Upper lobe of left lung (tissue), 6 donors: ENCODE data around the gene PAPLN. TPM values are rescaled to one million over a fixed set of nuclear protein-coding genes. Genes with fewer than 3 reads are reported as not detected.

Experiments used
- ATAC-seq, 2 donors: fragments of 200-7000 bp; cut with Tn5 transposase; one replicate each; pipeline ENCODE4 v1.9.1; 2022; ENCODE audit warnings: mild to moderate bottlenecking in 2 of 2, moderate library complexity in 2 of 2; ENCODE audit not compliant: low FRiP score in 2 of 2
- DNase-seq, 2 donors: peaks; one replicate each; pipeline ENCODE4 v3.0.0-alpha.2; 2019 to 2020
- H3K27ac ChIP-seq, 4 donors: fragments of 200-600 bp; sonication (generic); one replicate each; pipeline ENCODE4 v1.5.1; 2016 to 2019
- H3K27me3 ChIP-seq, 4 donors: fragments of 200-600 bp; sonication (generic); one replicate each; pipeline ENCODE4 v1.5.1; 2017 to 2019
- H3K36me3 ChIP-seq, 4 donors: fragments of 200-600 bp; sonication (generic); one replicate each; pipeline ENCODE4 v1.5.1; 2016 to 2019
- H3K4me1 ChIP-seq, 4 donors: fragments of 200-600 bp; sonication (generic); one replicate each; pipeline ENCODE4 v1.5.1; 2018 to 2019
- H3K4me3 ChIP-seq, 4 donors: fragments of 200-600 bp; sonication (generic); one replicate each; pipeline ENCODE4 v1.5.1; 2017 to 2019; ENCODE audit warnings: mild to moderate bottlenecking in 2 of 4, moderate library complexity in 1 of 4
- H3K9me3 ChIP-seq, 4 donors: fragments of 200-600 bp; sonication (generic); one replicate each; pipeline ENCODE4 v1.5.1; 2018 to 2019
- EP300 ChIP-seq, 4 donors: sonication (generic); formaldehyde crosslinking; IDR thresholded peaks; one replicate each; pipeline ENCODE4 v1.5.1; 2017; ENCODE audit warnings: antibody characterized with exemption in 4 of 4, control low read depth in 2 of 4
- POLR2A ChIP-seq, 4 donors: fragments of 450-650 bp; IDR thresholded peaks; one replicate each; pipeline ENCODE4 v1.5.1; 2016 to 2017; ENCODE audit warnings: antibody characterized with exemption in 4 of 4, mild to moderate bottlenecking in 2 of 4
- POLR2AphosphoS5 ChIP-seq, 2 donors: sonication (generic); formaldehyde crosslinking; IDR thresholded peaks; one replicate each; pipeline ENCODE4 v1.5.1; 2017; ENCODE audit warnings: antibody characterized with exemption in 2 of 2
- WGBS, 2 donors: methylation state at CpG; one replicate each; pipeline ENCODE4 v1.1.5; 2017 to 2018; 5-methylcytosine and 5-hydroxymethylcytosine counted together
- total RNA-seq, 6 donors: library from RNA; depleted of rRNA in 4 of 6; stranded (reverse); fragments of >200 nt in 4 of 6; gene quantifications; one replicate each; pipeline versions ENCODE4 v1.1.0 to v1.2.1, GENCODE V29; 2016 to 2021
- TF ChIP-seq, protein P1 (sequence below), 6 experiments: fragments of 450-650 bp in 4 of 6; fragments of 200-600 bp in 2 of 6; sonication (generic) in 2 of 6; IDR thresholded peaks; one replicate each; pipeline ENCODE4 v1.5.1; 2016 to 2019; ENCODE audit warnings: antibody characterized with exemption in 6 of 6
- donor health status: DM: no; HTN: no; CAD: no; lungs with moderate emphysema.
- donor health status: DM: no; HTN: yes; CAD: no; lungs with severe emphysema.

The PAPLN gene
- total RNA-seq, 6 donors from 2014 or later, result 10.3 to 62.9 (median 16.5) TPM

DNA sequence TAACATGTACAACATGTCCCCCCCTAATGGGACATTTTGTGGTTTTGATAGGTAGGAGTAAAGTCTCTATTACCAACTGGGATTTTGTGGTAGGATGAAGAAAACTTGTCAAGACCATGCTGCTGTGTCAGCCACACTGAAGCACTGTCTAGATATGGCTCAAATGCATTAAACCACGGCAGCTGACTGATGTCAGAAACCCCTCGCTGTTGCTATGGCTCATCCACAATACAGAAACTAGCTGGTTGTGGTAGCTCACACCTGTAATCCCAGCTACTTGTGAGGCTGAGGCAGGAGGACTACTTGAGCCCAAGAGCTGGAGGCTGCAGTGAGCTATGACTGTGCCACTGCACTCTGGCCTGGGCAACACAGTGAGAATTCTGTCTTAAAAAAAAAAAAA is 40.1 kb downstream of the PAPLN start:
- Histone ChIP-seq H3K27me3 (no peaks in the 10 kb centered on the region), H3K4me1 (no peaks in the 10 kb centered on the region), H3K4me3 (no peak overlapping the region), H3K9me3 (no peaks in the 10 kb centered on the region), H3K36me3 (peaks cover 23 to 97% (median 66%) of the 10 kb centered on the region in 4 donors), H3K27ac (no peak overlapping the region)
- TF ChIP-seq POLR2A (IDR thresholded peaks at IDR 0.05) (no peak), POLR2AphosphoS5 (IDR thresholded peaks at IDR 0.05) (no peak)
- TF ChIP-seq, protein P1, sequence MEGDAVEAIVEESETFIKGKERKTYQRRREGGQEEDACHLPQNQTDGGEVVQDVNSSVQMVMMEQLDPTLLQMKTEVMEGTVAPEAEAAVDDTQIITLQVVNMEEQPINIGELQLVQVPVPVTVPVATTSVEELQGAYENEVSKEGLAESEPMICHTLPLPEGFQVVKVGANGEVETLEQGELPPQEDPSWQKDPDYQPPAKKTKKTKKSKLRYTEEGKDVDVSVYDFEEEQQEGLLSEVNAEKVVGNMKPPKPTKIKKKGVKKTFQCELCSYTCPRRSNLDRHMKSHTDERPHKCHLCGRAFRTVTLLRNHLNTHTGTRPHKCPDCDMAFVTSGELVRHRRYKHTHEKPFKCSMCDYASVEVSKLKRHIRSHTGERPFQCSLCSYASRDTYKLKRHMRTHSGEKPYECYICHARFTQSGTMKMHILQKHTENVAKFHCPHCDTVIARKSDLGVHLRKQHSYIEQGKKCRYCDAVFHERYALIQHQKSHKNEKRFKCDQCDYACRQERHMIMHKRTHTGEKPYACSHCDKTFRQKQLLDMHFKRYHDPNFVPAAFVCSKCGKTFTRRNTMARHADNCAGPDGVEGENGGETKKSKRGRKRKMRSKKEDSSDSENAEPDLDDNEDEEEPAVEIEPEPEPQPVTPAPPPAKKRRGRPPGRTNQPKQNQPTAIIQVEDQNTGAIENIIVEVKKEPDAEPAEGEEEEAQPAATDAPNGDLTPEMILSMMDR (IDR thresholded peaks at IDR 0.05), result no peak
- DNase-seq, result no peak
- WGBS, 2 donors, result 95% methylated on average over 2 of the region's 2 CpGs; no CpG with 5 or more reads in 1 of the 2 donors
- ATAC-seq, result no peak

DNA sequence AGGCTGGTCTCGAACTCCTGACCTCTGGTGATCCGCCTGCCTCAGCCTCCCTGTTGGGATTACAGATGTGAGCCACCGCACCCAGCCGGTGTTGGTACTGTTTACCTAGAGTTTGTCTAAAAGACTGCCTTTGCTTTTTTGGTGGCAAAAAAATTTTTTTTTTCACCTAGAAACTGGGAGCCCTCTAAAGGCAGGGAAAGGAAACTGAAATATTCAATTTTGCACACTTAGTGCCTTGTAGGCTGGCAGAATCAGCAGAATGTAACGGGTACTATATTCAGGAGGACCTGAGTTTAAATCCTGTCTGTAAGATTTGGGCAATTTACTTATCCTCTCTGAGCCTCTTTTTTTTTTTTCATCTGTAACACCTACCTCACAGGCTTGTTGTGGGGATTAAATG is 43.6 kb downstream of the PAPLN start:
- ATAC-seq (no peak), DNase-seq (no peak)
- Histone ChIP-seq H3K4me1 (no peaks in the 10 kb centered on the region), H3K4me3 (no peak overlapping the region), H3K27ac (no peak overlapping the region), H3K27me3 (no peaks in the 10 kb centered on the region), H3K9me3 (no peaks in the 10 kb centered on the region), H3K36me3 (peaks cover 36 to 98% (median 83%) of the 10 kb centered on the region in 4 donors)
- 95 to 99% methylated on average over 5 of the region's 5 CpGs for WGBS, 2 donors
- TF ChIP-seq EP300 (IDR thresholded peaks at IDR 0.05) (no peak), POLR2A (IDR thresholded peaks at IDR 0.05) (no peak), POLR2AphosphoS5 (IDR thresholded peaks at IDR 0.05) (no peak)

DNA sequence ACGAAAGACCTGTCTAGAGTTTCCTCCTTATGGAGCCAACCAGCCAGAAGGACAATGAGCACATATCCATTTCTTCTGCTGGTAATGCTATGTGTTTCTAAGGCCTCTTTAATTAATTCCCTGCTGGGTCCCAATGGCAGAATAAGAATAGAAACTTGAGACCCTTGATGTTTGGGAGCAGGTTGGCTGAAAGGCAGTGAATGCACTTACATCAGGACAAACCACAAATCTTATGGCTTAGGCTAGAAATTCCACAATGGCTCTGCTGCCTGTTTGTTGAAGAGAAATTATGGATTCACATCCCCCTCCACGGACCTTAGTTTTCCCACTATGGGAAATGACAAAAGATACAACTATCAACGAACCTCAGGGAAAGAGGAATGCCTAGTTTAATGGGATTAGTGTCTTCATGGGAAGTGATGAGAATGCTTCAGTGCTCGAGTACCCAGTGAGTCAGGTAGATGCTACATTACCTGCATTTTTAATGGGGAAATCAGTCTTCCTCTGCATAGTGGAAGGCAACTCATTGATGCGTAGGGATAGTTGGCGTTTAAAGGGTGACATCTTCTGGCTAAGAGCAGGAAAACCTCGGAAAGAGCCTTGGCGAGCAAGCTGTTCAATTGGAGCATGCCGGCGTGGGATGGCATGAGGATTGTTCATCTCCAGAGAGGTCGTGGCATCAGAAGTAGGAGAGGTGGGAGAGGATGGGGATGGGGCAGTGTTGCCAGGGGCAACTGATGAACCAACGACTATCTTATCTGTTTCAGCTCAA is 46.5 kb downstream of the PAPLN start:
- 77 to 81% methylated on average over 11 to 12 of the region's 12 CpGs for WGBS, 2 donors
- ATAC-seq (no peak), DNase-seq (no peak)
- H3K9me3 ChIP-seq, result no peaks in the 10 kb centered on the region
- no peak overlapping the region for H3K27ac ChIP-seq
- H3K27me3 ChIP-seq, result no peaks in the 10 kb centered on the region
- no peak overlapping the region for H3K4me3 ChIP-seq
- no peaks in the 10 kb centered on the region for H3K4me1 ChIP-seq
- no peak for TF ChIP-seq EP300 (IDR thresholded peaks at IDR 0.05)
- TF ChIP-seq, protein P1 (IDR thresholded peaks at IDR 0.05), result no peak
- no peak for TF ChIP-seq POLR2AphosphoS5 (IDR thresholded peaks at IDR 0.05)
- no peak for TF ChIP-seq POLR2A (IDR thresholded peaks at IDR 0.05)
- peaks cover 23 to 86% (median 70%) of the 10 kb centered on the region in 4 donors for H3K36me3 ChIP-seq

DNA sequence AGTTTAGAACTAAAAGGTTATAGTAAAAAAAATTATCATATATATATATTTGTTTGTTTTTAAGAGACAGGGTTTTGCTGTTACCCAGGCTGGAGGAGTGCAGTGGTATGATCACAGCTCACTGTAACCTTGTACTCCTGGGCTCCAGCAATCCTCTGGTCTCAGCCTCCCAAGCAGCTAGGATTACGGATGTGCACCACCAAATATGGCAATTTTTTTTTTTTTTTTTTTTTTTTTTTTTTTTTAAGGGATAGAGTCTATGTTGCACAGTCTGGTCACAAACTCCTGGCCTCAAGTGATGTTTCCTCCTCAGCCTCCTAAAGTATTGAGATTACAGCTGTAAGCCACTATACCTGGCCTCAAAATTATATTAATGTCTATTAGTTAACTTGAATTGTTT is 48.7 kb downstream of the PAPLN start:
- TF ChIP-seq EP300 (IDR thresholded peaks at IDR 0.05), result no peak
- no peak for TF ChIP-seq POLR2AphosphoS5 (IDR thresholded peaks at IDR 0.05)
- TF ChIP-seq POLR2A (IDR thresholded peaks at IDR 0.05), result no peak
- TF ChIP-seq, protein P1 (IDR thresholded peaks at IDR 0.05), result no peak
- no peaks in the 10 kb centered on the region for H3K9me3 ChIP-seq
- ATAC-seq (no peak), DNase-seq (no peak)
- peaks cover 0 to 8% (median 2%) of the 10 kb centered on the region in 4 donors for H3K4me1 ChIP-seq
- WGBS, 2 donors, result 95 to 100% methylated on average over 1 of the region's 1 CpG
- peaks cover 13 to 74% (median 57%) of the 10 kb centered on the region in 4 donors for H3K36me3 ChIP-seq
- no peaks in the 10 kb centered on the region for H3K27me3 ChIP-seq
- no peak overlapping the region for H3K4me3 ChIP-seq
- no peak overlapping the region for H3K27ac ChIP-seq

DNA sequence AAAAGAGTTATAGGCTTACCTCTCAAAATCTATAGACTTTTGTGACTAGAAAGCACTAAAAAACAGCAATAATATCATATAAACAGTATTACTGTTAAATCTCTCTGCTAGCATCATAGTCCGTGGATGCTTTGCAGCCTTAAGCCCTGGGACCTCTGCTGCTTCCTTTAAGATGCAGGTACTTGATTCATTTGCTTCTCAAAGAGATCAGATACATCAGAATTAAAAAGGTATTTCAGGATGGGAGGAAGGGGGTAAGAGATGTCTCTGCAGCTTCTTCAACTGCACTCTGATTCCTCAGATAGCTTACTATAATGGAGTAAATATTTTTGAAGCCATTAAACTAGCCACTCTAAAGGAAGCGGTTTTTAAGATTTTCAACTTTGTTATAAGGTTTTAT is 49.3 kb downstream of the PAPLN start:
- WGBS, 2 donors, result 94 to 95% methylated on average over 2 of the region's 2 CpGs
- no peaks in the 10 kb centered on the region for H3K27me3 ChIP-seq
- H3K27ac ChIP-seq, result peak overlapping the region in 1 of 4 donors; percentile 8
- DNase-seq, result no peak
- no peak overlapping the region for H3K4me3 ChIP-seq
- ATAC-seq, result no peak
- peaks cover 0 to 8% (median 2%) of the 10 kb centered on the region in 4 donors for H3K4me1 ChIP-seq
- no peaks in the 10 kb centered on the region for H3K9me3 ChIP-seq
- peaks cover 13 to 72% (median 53%) of the 10 kb centered on the region in 4 donors for H3K36me3 ChIP-seq
- TF ChIP-seq POLR2A (IDR thresholded peaks at IDR 0.05) (no peak), EP300 (IDR thresholded peaks at IDR 0.05) (no peak), POLR2AphosphoS5 (IDR thresholded peaks at IDR 0.05) (no peak)
- TF ChIP-seq, protein P1 (IDR thresholded peaks at IDR 0.05), result no peak
